ENCODE data around the gene STK33.

The STK33 gene

DNA sequence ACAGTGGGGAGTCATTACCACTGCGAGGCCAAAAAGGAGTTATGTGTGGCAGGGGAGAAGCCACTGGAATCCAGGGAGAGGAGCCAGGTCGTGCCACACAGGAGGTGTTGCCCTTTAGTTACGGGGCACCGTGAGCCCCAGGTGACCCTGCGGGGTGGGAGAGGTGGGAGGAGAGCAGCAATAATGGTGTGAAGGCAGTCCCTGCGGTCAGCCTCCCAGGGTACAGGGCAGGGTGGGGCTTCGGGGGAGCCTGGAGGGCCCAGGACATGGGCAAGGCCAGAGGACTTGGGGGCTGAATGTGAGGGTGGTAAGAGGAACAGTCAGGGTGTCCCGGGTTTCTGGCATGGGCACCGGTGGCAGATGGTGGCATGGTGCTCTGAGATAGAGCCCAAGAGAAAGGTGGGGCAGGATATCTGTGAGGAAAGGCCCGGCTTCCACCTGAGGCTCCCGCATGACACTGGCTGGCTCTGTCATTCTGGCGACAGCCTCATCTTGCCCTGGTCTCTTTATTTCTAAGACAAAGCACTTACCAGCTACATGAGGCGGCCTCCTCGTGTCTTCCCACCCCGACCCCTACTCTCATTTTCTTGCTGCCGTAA, 247.8 kb downstream of the STK33 start:
- DNase-seq (ENCODE audit: low read depth) = no peak
- no peak overlapping the region for H3K4me3 ChIP-seq (ENCODE audit: low read length)
- TF ChIP-seq, protein P1, sequence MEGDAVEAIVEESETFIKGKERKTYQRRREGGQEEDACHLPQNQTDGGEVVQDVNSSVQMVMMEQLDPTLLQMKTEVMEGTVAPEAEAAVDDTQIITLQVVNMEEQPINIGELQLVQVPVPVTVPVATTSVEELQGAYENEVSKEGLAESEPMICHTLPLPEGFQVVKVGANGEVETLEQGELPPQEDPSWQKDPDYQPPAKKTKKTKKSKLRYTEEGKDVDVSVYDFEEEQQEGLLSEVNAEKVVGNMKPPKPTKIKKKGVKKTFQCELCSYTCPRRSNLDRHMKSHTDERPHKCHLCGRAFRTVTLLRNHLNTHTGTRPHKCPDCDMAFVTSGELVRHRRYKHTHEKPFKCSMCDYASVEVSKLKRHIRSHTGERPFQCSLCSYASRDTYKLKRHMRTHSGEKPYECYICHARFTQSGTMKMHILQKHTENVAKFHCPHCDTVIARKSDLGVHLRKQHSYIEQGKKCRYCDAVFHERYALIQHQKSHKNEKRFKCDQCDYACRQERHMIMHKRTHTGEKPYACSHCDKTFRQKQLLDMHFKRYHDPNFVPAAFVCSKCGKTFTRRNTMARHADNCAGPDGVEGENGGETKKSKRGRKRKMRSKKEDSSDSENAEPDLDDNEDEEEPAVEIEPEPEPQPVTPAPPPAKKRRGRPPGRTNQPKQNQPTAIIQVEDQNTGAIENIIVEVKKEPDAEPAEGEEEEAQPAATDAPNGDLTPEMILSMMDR (conservative IDR thresholded peaks at IDR 0.05; ENCODE audit: low read length) = no peak

DNA sequence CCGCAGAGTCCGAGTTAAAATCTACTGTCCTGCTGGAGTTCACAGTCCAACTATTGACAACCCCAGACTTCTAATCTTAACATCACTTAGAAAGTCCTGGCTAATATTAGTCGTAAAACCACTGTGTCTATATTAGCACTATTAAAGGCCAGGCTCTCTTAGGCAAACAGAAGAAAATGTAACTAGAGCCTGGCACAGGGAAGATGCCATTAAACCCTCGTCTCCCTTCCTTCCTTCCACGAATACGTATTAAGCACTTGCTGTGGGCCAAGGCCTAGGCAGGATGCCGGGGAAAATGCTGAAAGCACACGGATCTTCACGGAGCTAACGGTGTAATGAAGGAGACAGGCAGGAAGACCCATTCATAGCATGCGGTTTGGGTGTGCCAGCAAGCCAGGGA, 248.8 kb downstream of the STK33 start:
- no peak for DNase-seq (ENCODE audit: low read depth)
- TF ChIP-seq, protein P1 (conservative IDR thresholded peaks at IDR 0.05; ENCODE audit: low read length) = no peak
- H3K4me3 ChIP-seq (ENCODE audit: low read length) = no peak overlapping the region

DNA sequence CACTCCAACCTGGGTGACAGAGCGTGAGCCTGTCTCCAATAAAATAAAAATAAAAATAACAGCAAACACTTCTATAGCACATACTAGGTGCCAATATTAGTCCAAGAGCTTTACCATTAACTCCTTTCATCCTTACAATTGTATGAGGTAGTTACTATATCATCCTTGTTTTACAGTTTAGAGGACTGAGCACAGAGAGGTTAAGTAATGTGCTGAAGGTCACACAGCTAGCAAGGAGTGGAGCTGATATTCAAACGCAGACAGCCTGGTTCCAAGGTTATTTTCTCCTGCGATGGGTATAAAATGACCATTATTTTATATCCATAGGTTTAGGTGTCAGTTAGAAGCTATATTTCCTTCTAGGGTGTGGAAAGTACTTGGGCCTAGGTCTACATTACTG, 249.7 kb downstream of the STK33 start:
- DNase-seq (ENCODE audit: low read depth) = no peak
- TF ChIP-seq, protein P1 (conservative IDR thresholded peaks at IDR 0.05; ENCODE audit: low read length) = no peak
- no peak overlapping the region for H3K4me3 ChIP-seq (ENCODE audit: low read length)

DNA sequence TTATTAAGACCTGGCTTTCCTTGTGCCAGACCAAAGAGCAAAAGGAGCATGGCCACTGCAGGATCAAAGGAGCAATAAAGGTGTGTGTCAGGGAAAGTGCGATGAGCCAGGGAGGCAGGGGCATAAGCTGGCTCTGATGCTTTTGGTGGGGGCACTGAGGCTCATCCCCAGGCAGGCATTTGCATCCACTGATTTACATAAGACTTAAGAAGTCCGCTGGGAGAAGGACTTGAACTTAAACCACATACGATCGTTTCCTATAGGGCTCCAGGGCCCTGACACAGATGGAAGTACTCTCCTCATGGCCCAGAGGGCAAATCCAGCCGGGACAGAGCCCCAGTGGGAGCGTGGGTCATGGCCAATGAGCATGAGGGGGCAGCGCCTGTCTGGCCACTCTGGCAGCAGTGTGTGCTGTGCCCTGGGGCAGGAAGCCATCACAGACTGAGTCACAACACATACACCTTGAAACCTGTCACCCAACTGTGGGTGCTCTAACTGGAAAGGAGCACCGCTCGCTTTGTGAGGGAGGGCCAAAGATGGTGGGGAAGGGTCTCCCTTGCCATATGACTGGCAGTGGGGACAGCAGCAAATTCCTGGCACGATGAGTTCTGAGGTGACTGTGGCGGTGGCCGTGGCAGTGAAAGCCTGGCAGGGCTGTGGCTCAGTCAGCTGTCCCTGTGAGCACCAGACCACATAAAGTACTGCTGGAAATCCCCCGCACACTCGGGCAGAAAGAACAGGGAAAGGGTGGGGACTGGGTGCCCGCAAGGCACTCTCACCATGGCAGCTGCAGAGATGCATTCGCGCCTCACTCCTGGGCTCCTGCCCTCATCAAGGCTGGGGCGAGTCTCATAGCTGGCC, 251.0 kb downstream of the STK33 start:
- DNase-seq (ENCODE audit: low read depth) = no peak
- TF ChIP-seq, protein P1 (conservative IDR thresholded peaks at IDR 0.05; ENCODE audit: low read length) = no peak
- no peak overlapping the region for H3K4me3 ChIP-seq (ENCODE audit: low read length)

DNA sequence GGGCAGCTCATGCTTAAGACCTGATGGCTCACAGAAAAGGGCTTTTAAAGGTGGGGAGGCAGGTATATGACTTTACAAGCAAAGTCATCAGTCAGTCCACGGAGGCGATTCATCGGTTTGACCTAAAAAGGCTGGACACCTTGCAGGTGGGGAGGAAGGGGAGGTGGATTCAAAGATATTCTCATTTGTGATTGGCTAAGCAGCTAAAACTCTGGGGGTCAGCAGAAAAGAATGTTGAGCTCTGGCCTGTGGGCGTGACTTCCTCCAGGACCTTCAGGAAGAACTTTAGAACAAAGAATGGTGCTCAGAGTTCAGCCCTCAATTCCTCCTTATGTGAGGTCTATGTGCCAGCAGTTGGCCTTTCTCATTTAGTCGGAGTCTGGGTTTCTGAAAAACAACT, 252.0 kb downstream of the STK33 start:
- DNase-seq (ENCODE audit: low read depth) = no peak
- H3K4me3 ChIP-seq (ENCODE audit: low read length) = no peak overlapping the region
- TF ChIP-seq, protein P1 (conservative IDR thresholded peaks at IDR 0.05; ENCODE audit: low read length) = no peak

Data from AG10803 (cell line).